HCT116 (cell line): ENCODE data around the gene TMEM121B. TPM values are rescaled to one million over a fixed set of nuclear protein-coding genes. Genes with fewer than 3 reads are reported as not detected.

Experiments used
- ATAC-seq: fragments of 200-7000 bp; cut with Tn5 transposase; 2 replicates; pipeline ENCODE4 v1.9.1; 2020; ENCODE audit warnings: mild to moderate bottlenecking, moderate library complexity
- BruUV-seq: library from RNA; stranded (reverse); fragments of 400-500 nt; replicated peaks from 2 replicates; lab custom pipeline; 2021; lab: Mats Ljungman, UMichigan
- CTCF ChIA-PET: fragments of 300-600 bp; sonication (Branson Sonifier 250); formaldehyde crosslinking; loops from one replicate; lab custom pipeline; 2021; ENCODE audit warnings: antibody characterized with exemption; lab: Charles Lee
- POLR2A ChIA-PET: fragments of 300-600, 350-600 bp; sonication (Branson Sonifier 250); formaldehyde crosslinking; loops from one replicate; lab custom pipeline; 2021; ENCODE audit warnings: antibody characterized with exemption; lab: Charles Lee
- RAD21 ChIA-PET, 2 experiments: fragments of 300-600 bp; sonication (Branson Sonifier 250); formaldehyde crosslinking; loops; one replicate each; lab custom pipeline; 2023; ENCODE audit warnings: low total read pairs in 2 of 2; ENCODE audit not compliant: uncharacterized antibody in 2 of 2, unreplicated experiment in 2 of 2, low non-redundant PET in 1 of 2; lab: Charles Lee
- DNase-seq: peaks from one replicate; pipeline ENCODE4 v3.0.0-alpha.2; 2010; ENCODE audit warnings: low read depth, low spot score
- H2AFZ ChIP-seq: fragments of 200-600 bp; shearing (Covaris generic), sonication (generic); 2 replicates; pipeline ENCODE4 v1.6.1; 2017; ENCODE audit warnings: low read depth, mixed run types, mixed read lengths, antibody characterized with exemption, low read length; ENCODE audit not compliant: poor library complexity, severe bottlenecking
- H3K27ac ChIP-seq: 2 replicates; pipeline ENCODE4 v1.5.1; 2012; ENCODE audit warnings: low read depth, low read length
- H3K27me3 ChIP-seq: fragments of 200-600 bp; sonication (generic); 2 replicates; pipeline ENCODE4 v1.6.1; 2016; ENCODE audit warnings: mixed run types, low read length, mixed read lengths; ENCODE audit not compliant: insufficient read depth
- H3K36me3 ChIP-seq, 2 experiments: fragments of 200-500 bp in 1 of 2; fragments of 200-600 bp in 1 of 2; sonication (Bioruptor generic) in 1 of 2; sonication (generic) in 1 of 2; 2 replicates each; pipeline versions ENCODE4 v1.5.1 to v1.6.1; 2014 to 2016; ENCODE audit warnings: low read length in 2 of 2, inconsistent platforms in 1 of 2, mixed read lengths in 1 of 2, mixed run types in 1 of 2; ENCODE audit not compliant: insufficient read depth in 2 of 2, control insufficient read depth in 1 of 2
- H3K4me1 ChIP-seq, 2 experiments: fragments of 200-600 bp in 1 of 2; sonication (generic) in 1 of 2; 2 replicates each; pipeline versions ENCODE4 v1.5.1 to v1.6.1; 2012 to 2017; ENCODE audit warnings: low read length in 2 of 2, inconsistent platforms in 1 of 2, mild to moderate bottlenecking in 1 of 2, mixed read lengths in 1 of 2, mixed run types in 1 of 2, moderate library complexity in 1 of 2; ENCODE audit not compliant: insufficient read depth in 2 of 2, control insufficient read depth in 1 of 2
- H3K4me2 ChIP-seq: fragments of 200-600 bp; sonication (generic); 2 replicates; pipeline ENCODE4 v1.6.1; 2017; ENCODE audit warnings: mixed run types, low read length, mixed read lengths
- H3K4me3 ChIP-seq, 2 experiments: fragments of 200-600 bp in 1 of 2; sonication (generic) in 1 of 2; replicated peaks in 1 of 2; 2 replicates each; pipeline ENCODE4 v1.5.1; 2011 to 2016; ENCODE audit warnings: low read length in 2 of 2, control low read depth in 1 of 2, low read depth in 1 of 2, mild to moderate bottlenecking in 1 of 2, mixed read lengths in 1 of 2, mixed run types in 1 of 2
- H3K79me2 ChIP-seq: fragments of 200-600 bp; sonication (generic); 2 replicates; pipeline ENCODE4 v1.6.1; 2017; ENCODE audit warnings: mild to moderate bottlenecking, mixed run types, low read length, moderate library complexity, mixed read lengths; ENCODE audit not compliant: insufficient read depth
- H3K9ac ChIP-seq: fragments of 200-600 bp; sonication (generic); 2 replicates; pipeline ENCODE4 v1.6.1; 2016; ENCODE audit warnings: low read length, mixed read lengths
- H3K9me2 ChIP-seq: fragments of 200-600 bp; sonication (generic), shearing (Covaris generic); 2 replicates; pipeline ENCODE4 v1.6.1; 2017; ENCODE audit warnings: mixed run types, mild to moderate bottlenecking, moderate library complexity; ENCODE audit not compliant: insufficient read depth
- H3K9me3 ChIP-seq, 2 experiments: fragments of 200-500 bp in 1 of 2; fragments of 200-600 bp in 1 of 2; sonication (Bioruptor generic) in 1 of 2; sonication (generic) in 1 of 2; 2 replicates each; pipeline ENCODE4 v1.6.1; 2014 to 2017; ENCODE audit warnings: low read length in 2 of 2, mixed read lengths in 2 of 2, inconsistent platforms in 1 of 2, low read depth in 1 of 2, mild to moderate bottlenecking in 1 of 2, mixed run types in 1 of 2, moderate library complexity in 1 of 2; ENCODE audit not compliant: control insufficient read depth in 1 of 2, insufficient read depth in 1 of 2
- H4K20me1 ChIP-seq: fragments of 200-600 bp; sonication (generic), shearing (Covaris generic); 2 replicates; pipeline ENCODE4 v1.6.1; 2017; ENCODE audit warnings: mixed run types, mild to moderate bottlenecking, moderate library complexity; ENCODE audit not compliant: insufficient read depth
- EGR1 ChIP-seq: IDR thresholded peaks from 2 replicates; pipeline ENCODE4 v1.6.1; 2012; ENCODE audit warnings: low read depth
- RAD21 ChIP-seq: IDR thresholded peaks from 2 replicates; pipeline ENCODE4 v1.6.1; 2012; ENCODE audit warnings: low read depth, mild to moderate bottlenecking
- intact Hi-C: fragments of 100-400 bp; cut with micrococcal nuclease; formaldehyde crosslinking; loops from 2 replicates; pipeline ENCODE4 v1.10.0; 2022
- total RNA-seq: library from RNA; stranded (reverse); gene quantifications from one replicate; pipeline ENCODE4 v1.2.1, GENCODE V29; 2021; ENCODE audit not compliant: unreplicated experiment
- TF ChIP-seq, protein P1 (sequence below): IDR thresholded peaks from 2 replicates; pipeline ENCODE4 v1.6.1; 2012; ENCODE audit warnings: low read depth
- TF ChIP-seq, protein P2 (sequence below), 3 experiments: fragments of 200-600 bp in 1 of 3; sonication (generic) in 1 of 3; IDR thresholded peaks in 2 of 3; conservative IDR thresholded peaks in 1 of 3; 2 replicates each; pipeline ENCODE4 v1.5.1; 2012 to 2017; ENCODE audit warnings: low read depth in 2 of 3, low read length in 2 of 3, antibody characterized with exemption in 1 of 3, borderline replicate concordance in 1 of 3, control low read depth in 1 of 3, mild to moderate bottlenecking in 1 of 3, mixed read lengths in 1 of 3, mixed run types in 1 of 3, moderate library complexity in 1 of 3; ENCODE audit not compliant: insufficient read depth in 1 of 3
- TF ChIP-seq, protein P3 (sequence below): IDR thresholded peaks from 2 replicates; pipeline ENCODE4 v1.6.1; 2011; ENCODE audit warnings: mild to moderate bottlenecking, low read length, moderate library complexity; ENCODE audit not compliant: insufficient replicate concordance; ENCODE audit errors: extremely low read depth

Gene TMEM121B
- total RNA-seq, 1 experiment from 2014 or later = 0.57 TPM

DNA sequence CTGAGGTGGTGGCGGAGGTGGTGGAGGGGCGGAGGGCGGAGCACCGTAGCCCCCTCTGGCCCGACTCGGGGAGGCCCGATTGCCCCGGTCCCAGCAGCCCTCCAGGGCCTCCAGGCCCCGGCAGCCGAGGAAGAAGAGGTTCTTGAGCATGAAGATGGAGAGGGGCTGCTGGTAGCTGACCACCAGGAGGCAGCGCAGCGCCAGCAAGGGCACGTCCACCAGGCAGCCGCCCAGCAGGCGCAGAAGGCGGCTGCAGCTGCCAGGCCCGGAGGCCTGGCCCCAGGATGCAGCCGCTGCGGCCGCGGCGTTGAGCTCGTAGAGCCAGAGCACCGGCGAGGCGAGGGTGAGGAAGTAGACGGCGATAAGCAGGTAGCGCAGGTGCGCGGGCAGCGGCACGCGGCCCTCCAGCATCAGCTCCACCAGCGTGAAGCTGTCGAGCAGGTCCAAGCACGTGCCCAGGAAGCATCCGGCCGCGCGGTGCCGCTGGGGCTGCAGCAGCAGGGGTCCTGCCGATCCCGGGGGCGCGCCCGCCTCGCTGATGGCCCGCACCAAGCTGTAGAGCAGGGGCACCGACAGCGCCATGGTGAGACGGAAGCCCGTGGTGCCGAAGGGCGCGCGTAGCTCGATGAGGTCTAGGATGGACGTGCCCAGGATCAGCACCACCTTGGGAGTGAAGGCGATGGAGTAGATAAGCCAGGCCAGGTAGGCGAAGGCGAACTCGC, 1.5 kb downstream of the TMEM121B start:
- H4K20me1 ChIP-seq = no peaks in the 10 kb centered on the region
- H3K36me3 ChIP-seq = no peaks in the 10 kb centered on the region
- ChIA-PET CTCF (interaction anchor here (1.4 kb wide), 1 partner anchor 382 kb away, joined by 9 read pairs; no protein-coding TSS in a partner anchor), RAD21 (no interaction called here), POLR2A (no interaction called here)
- no peak overlapping the region for H3K4me2 ChIP-seq
- H3K9me2 ChIP-seq = no peaks in the 10 kb centered on the region
- TF ChIP-seq, protein P1, sequence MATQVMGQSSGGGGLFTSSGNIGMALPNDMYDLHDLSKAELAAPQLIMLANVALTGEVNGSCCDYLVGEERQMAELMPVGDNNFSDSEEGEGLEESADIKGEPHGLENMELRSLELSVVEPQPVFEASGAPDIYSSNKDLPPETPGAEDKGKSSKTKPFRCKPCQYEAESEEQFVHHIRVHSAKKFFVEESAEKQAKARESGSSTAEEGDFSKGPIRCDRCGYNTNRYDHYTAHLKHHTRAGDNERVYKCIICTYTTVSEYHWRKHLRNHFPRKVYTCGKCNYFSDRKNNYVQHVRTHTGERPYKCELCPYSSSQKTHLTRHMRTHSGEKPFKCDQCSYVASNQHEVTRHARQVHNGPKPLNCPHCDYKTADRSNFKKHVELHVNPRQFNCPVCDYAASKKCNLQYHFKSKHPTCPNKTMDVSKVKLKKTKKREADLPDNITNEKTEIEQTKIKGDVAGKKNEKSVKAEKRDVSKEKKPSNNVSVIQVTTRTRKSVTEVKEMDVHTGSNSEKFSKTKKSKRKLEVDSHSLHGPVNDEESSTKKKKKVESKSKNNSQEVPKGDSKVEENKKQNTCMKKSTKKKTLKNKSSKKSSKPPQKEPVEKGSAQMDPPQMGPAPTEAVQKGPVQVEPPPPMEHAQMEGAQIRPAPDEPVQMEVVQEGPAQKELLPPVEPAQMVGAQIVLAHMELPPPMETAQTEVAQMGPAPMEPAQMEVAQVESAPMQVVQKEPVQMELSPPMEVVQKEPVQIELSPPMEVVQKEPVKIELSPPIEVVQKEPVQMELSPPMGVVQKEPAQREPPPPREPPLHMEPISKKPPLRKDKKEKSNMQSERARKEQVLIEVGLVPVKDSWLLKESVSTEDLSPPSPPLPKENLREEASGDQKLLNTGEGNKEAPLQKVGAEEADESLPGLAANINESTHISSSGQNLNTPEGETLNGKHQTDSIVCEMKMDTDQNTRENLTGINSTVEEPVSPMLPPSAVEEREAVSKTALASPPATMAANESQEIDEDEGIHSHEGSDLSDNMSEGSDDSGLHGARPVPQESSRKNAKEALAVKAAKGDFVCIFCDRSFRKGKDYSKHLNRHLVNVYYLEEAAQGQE = no peak
- no peak for TF ChIP-seq EGR1
- TF ChIP-seq RAD21 = peak; percentile 45; the same call in 1 of the 2 replicates
- TF ChIP-seq, protein P2, sequence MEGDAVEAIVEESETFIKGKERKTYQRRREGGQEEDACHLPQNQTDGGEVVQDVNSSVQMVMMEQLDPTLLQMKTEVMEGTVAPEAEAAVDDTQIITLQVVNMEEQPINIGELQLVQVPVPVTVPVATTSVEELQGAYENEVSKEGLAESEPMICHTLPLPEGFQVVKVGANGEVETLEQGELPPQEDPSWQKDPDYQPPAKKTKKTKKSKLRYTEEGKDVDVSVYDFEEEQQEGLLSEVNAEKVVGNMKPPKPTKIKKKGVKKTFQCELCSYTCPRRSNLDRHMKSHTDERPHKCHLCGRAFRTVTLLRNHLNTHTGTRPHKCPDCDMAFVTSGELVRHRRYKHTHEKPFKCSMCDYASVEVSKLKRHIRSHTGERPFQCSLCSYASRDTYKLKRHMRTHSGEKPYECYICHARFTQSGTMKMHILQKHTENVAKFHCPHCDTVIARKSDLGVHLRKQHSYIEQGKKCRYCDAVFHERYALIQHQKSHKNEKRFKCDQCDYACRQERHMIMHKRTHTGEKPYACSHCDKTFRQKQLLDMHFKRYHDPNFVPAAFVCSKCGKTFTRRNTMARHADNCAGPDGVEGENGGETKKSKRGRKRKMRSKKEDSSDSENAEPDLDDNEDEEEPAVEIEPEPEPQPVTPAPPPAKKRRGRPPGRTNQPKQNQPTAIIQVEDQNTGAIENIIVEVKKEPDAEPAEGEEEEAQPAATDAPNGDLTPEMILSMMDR (IDR thresholded peaks at IDR 0.05 in 2 of 3, conservative IDR thresholded peaks at IDR 0.05 in 1 of 3; ENCODE audit: borderline replicate concordance in 1 of 3, insufficient read depth in 1 of 3, low read depth in 2 of 3, low read length in 2 of 3) = peak in 2 of 3 experiments; percentile 30 to 41; a peak in 4 of 6 replicates
- TF ChIP-seq, protein P3, sequence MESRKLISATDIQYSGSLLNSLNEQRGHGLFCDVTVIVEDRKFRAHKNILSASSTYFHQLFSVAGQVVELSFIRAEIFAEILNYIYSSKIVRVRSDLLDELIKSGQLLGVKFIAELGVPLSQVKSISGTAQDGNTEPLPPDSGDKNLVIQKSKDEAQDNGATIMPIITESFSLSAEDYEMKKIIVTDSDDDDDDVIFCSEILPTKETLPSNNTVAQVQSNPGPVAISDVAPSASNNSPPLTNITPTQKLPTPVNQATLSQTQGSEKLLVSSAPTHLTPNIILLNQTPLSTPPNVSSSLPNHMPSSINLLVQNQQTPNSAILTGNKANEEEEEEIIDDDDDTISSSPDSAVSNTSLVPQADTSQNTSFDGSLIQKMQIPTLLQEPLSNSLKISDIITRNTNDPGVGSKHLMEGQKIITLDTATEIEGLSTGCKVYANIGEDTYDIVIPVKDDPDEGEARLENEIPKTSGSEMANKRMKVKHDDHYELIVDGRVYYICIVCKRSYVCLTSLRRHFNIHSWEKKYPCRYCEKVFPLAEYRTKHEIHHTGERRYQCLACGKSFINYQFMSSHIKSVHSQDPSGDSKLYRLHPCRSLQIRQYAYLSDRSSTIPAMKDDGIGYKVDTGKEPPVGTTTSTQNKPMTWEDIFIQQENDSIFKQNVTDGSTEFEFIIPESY = no peak
- H3K27me3 ChIP-seq = no peaks in the 10 kb centered on the region
- H3K4me1 ChIP-seq = no peaks in the 10 kb centered on the region
- BruUV-seq = no TSS peak
- no peak overlapping the region for H3K27ac ChIP-seq
- H3K4me3 ChIP-seq = no peak overlapping the region
- no peaks in the 10 kb centered on the region for H3K79me2 ChIP-seq
- no peaks in the 10 kb centered on the region for H3K9me3 ChIP-seq
- H3K9ac ChIP-seq = no peak overlapping the region
- H2AFZ ChIP-seq = no peak overlapping the region
- ATAC-seq (peak; percentile 54), DNase-seq (no peak)
- intact Hi-C loops = no loop called here
